ENCODE data around the gene MUC13.

Gene MUC13

GRCh38 chr3:124873226-124873625 is 61.3 kb downstream of the MUC13 start:
- DNase-seq (ENCODE audit: low read depth): no peak

GRCh38 chr3:124867511-124867910 is 67.0 kb downstream of the MUC13 start:
- no peak for DNase-seq (ENCODE audit: low read depth)

DNA sequence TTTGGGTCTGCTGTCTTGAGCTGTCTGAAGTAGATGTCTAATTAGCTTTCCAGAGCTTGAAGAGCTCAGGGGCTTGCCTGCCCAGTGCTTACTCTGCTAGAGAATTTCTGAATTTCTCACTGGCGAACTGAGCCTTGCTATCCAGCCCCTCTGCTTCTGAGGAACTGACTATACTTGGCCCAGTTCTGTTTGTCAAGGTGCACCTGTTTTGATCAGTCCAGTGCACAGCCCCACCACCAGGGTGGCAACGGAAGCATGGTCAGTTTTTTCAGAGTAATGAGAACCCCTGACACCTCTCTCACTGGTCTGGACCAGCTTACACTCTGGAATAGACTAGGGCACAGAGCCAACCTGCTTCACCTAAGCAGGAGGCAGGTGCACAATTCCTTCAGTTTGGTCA is 72.5 kb downstream of the MUC13 start:
- no peak for DNase-seq (ENCODE audit: low read depth)

GRCh38 chr3:124861041-124861440 is 73.5 kb downstream of the MUC13 start:
- DNase-seq (ENCODE audit: low read depth): no peak

DNA sequence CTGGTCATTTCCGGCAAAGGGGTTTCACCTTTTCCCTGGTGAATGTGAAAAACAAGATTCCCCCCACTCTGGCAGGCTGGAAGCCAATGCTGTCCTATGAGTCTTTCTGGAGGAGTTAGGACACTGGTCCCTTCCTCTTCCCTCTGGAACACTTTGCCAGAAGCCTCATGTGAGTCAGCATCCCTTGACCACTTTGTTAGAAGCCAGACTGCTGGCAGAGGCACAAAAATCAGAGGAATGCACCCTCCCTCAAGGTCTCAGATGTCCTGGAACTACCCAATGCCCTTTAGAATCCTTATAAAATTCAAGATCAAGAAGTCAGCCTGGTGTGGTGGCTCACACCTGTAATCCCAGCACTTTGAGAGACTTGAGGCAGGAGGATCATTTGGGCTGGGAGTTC is 74.0 kb downstream of the MUC13 start:
- DNase-seq (ENCODE audit: low read depth): peak; percentile 96

DNA sequence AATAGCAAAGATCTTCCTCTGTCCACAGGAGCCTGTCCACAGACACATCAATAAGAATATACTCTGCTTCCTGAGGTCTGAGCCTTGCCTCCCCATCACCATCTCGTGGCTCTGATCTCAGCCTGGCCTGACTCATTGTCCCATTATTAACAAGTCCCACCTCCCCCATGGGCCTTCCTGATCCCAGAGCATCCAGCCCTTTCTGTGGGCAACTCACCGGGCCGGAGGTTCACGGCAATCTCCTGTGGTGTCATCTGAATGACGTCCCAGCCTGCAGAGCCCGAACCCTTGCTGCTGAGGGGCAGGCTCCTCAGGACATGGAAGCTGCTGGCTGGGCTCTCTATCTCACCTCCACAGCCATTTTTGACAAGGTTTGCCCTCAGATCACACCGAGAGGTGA is 75.5 kb downstream of the MUC13 start:
- DNase-seq (ENCODE audit: low read depth): no peak

- DNase-seq (ENCODE audit: low read depth): no peak
These were observed 76.3 kb downstream of the MUC13 start for GRCh38 chr3:124858275-124858674.

GRCh38 chr3:124856677-124857076 is 77.9 kb downstream of the MUC13 start:
- DNase-seq (ENCODE audit: low read depth): no peak

Data from HS-27A (cell line).